Colonic mucosa (tissue), 4 donors: ENCODE measurements around the gene TIFAB. TPM values are rescaled to one million over a fixed set of nuclear protein-coding genes. Genes with fewer than 3 reads are reported as not detected.
A peak's percentile ranks its signal among the peaks of the same experiment; 100 is the strongest.

Experiments
- DNase-seq: peaks from one replicate; pipeline ENCODE4 v3.0.0-alpha.2; 2020
- H3K27ac ChIP-seq: fragments of 200-600 bp; one replicate; pipeline ENCODE4 v1.8.0; 2021
- H3K27me3 ChIP-seq: fragments of 200-600 bp; one replicate; pipeline ENCODE4 v1.8.0; 2021
- H3K36me3 ChIP-seq: fragments of 200-600 bp; one replicate; pipeline ENCODE4 v1.8.0; 2021
- H3K4me1 ChIP-seq: fragments of 200-600 bp; one replicate; pipeline ENCODE4 v1.8.0; 2021; ENCODE audit warnings: mild to moderate bottlenecking
- H3K4me3 ChIP-seq: fragments of 200-600 bp; one replicate; pipeline ENCODE4 v1.8.0; 2021
- H3K9ac ChIP-seq, 2 donors: one replicate each; pipeline ENCODE4 v1.7.0; 2013; ENCODE audit warnings: control low read depth in 2 of 2, low read depth in 2 of 2, low read length in 2 of 2
- H3K9me3 ChIP-seq: fragments of 200-600 bp; one replicate; pipeline ENCODE4 v1.8.0; 2021
- CTCF ChIP-seq: fragments of 200-600 bp; IDR thresholded peaks from one replicate; pipeline ENCODE4 v1.8.0; 2022; ENCODE audit warnings: antibody characterized with exemption, mild to moderate bottlenecking
- intact Hi-C: fragments of 100-400 bp; cut with DNase I; formaldehyde crosslinking; loops from one replicate; pipeline ENCODE4 v1.14.1; 2022
- total RNA-seq, 2 donors: library from RNA; stranded (reverse); fragmentation: NEBNext Ultra II Directional in 1 of 2; extraction: Animal tissue kit (Norgen Biotek cat#: 25700) in 1 of 2; gene quantifications; one replicate each; pipeline ENCODE4 v1.2.1, GENCODE V29; 2021
- donor health status: healthy.
- donor health status: DM: no; HTN: no; CAD: no.
- donor health status: DM: no; HTN: no; CAD: no.

The TIFAB gene
- total RNA-seq, 2 donors from 2014 or later: 0.07 to 0.42 TPM

GRCh38 chr5:135489466-135490244 lies 37.5 kb upstream of the TIFAB start:
- no peak for TF ChIP-seq CTCF
- Histone ChIP-seq H3K4me1 (no peaks in the 10 kb centered on the region), H3K27me3 (peaks cover 60% of the 10 kb centered on the region), H3K9ac (no peak overlapping the region), H3K9me3 (no peaks in the 10 kb centered on the region), H3K4me3 (peak overlapping the region; percentile 13), H3K27ac (no peak overlapping the region), H3K36me3 (no peaks in the 10 kb centered on the region)
- DNase-seq: no peak
- intact Hi-C loops: no loop called here

GRCh38 chr5:135488727-135489465 lies 36.7 kb upstream of the TIFAB start:
- intact Hi-C loops: no loop called here
- H3K9ac ChIP-seq: no peak overlapping the region
- H3K27ac ChIP-seq: no peak overlapping the region
- H3K4me1 ChIP-seq: no peaks in the 10 kb centered on the region
- peaks cover 60% of the 10 kb centered on the region for H3K27me3 ChIP-seq
- H3K4me3 ChIP-seq: peak overlapping the region; percentile 13
- no peak for TF ChIP-seq CTCF
- no peak for DNase-seq
- H3K9me3 ChIP-seq: no peaks in the 10 kb centered on the region
- H3K36me3 ChIP-seq: no peaks in the 10 kb centered on the region

DNA sequence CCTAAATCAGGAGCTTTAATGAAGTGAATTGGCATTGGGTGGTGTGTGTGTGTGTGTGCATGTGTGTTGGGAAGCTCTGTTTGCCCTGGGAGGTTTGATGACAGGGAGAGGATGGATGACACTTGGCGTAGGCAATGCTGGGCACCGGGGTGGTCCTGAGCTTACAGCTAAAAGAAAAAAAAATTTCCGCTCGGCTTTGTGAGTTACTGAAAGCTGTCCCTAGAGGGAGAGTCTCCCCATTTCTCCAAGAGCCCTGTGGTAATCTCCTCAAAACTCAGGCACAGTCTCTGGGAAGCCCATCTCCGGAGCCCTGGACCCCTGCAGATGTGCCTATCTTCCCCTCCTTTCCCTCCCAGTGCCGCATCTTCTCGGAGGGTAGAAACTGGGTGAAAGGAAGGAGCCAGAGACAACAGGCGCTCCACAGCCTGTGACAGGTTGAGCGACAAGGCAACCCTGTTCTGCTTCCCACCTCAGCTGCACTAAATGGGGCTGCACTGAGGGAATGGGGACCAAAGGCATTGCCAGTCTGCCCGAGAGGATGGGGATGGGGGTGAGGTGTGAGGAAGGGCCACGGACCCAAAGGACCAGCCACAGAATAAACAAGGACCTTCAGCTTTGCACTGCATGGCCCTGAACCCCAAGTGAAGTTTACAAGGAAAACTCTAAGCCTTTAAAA lies 35.8 kb upstream of the TIFAB start:
- no peaks in the 10 kb centered on the region for H3K4me1 ChIP-seq
- intact Hi-C loops: no loop called here
- no peak overlapping the region for H3K27ac ChIP-seq
- H3K4me3 ChIP-seq: no peak overlapping the region
- H3K9ac ChIP-seq: no peak overlapping the region
- TF ChIP-seq CTCF: no peak
- no peak for DNase-seq
- H3K9me3 ChIP-seq: no peaks in the 10 kb centered on the region
- H3K27me3 ChIP-seq: peaks cover 60% of the 10 kb centered on the region
- H3K36me3 ChIP-seq: no peaks in the 10 kb centered on the region

- H3K27me3 ChIP-seq: peaks cover 53% of the 10 kb centered on the region
- no peak for DNase-seq
- no peaks in the 10 kb centered on the region for H3K4me1 ChIP-seq
- no peak for TF ChIP-seq CTCF
- H3K36me3 ChIP-seq: no peaks in the 10 kb centered on the region
- H3K9me3 ChIP-seq: no peaks in the 10 kb centered on the region
- intact Hi-C loops: no loop called here
- H3K4me3 ChIP-seq: no peak overlapping the region
- H3K27ac ChIP-seq: no peak overlapping the region
- H3K9ac ChIP-seq: no peak overlapping the region
Measured at GRCh38 chr5:135487037-135487395, 34.9 kb upstream of the TIFAB start.

DNA sequence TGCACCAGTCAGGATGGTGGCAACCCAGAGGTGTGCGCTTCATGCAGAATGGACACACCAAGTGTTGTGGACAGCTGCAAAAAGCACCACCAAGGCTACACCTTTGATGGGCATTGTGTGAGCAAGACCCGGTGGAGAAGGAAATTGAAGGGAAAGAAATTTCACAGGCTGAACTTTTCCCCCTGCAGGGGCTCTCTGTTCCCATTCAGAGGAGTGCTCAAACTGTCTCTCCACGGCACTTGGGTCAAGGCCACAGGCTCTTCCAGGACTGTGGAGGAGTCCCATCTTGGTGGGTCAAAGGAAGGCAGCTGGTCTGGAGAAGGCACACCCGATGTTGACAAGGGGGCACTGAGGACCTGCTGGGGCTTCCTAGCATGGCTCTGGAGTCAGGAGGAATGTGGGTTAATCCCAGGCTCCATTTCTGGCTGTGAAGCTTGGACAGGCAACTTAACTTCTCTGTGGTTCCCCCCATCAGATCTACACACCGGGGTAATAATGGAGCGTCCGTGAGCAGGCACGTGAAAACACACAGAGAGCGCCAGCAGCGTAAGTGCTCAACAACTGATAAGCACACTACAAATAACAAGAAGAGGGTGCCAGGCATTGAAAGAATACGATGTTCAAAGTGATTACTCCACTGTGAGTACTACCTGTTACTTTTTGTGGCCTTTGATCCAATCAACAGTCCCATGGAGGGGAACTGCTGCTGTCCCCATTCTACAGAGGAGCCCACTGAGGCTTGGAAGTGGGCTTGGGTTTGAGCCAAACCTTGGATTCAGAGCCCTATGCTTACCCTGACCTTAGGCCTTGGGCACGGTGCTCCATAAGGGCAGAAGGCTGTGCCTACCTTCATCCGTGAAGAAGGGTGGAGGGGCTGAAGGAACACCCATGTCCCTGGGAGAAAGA lies 34.2 kb upstream of the TIFAB start:
- no peaks in the 10 kb centered on the region for H3K9me3 ChIP-seq
- H3K27me3 ChIP-seq: peaks cover 46% of the 10 kb centered on the region
- no peak for DNase-seq
- no peaks in the 10 kb centered on the region for H3K4me1 ChIP-seq
- TF ChIP-seq CTCF: no peak
- H3K4me3 ChIP-seq: no peak overlapping the region
- H3K36me3 ChIP-seq: no peaks in the 10 kb centered on the region
- no peak overlapping the region for H3K27ac ChIP-seq
- intact Hi-C loops: no loop called here
- no peak overlapping the region for H3K9ac ChIP-seq
